IMR-90 (cell line): ENCODE data around the gene HOXA10. TPM values are rescaled to one million over a fixed set of nuclear protein-coding genes. Genes with fewer than 3 reads are reported as not detected.

Experiments used
- ATAC-seq: fragments of 200-7000 bp; cut with Tn5 transposase; 2 replicates; pipeline ENCODE4 v1.9.1; 2020; ENCODE audit warnings: low read depth, mild to moderate bottlenecking, moderate library complexity
- BruUV-seq: library from RNA; stranded (reverse); fragments of 400-500 nt; replicated peaks from 2 replicates; lab custom pipeline; 2021; lab: Mats Ljungman, UMichigan
- CTCF ChIA-PET: fragments of 300-600 bp; formaldehyde crosslinking; extraction: SDS; loops from one replicate; lab custom pipeline; 2021; ENCODE audit warnings: antibody characterized with exemption; lab: Yijun Ruan, JAX
- POLR2A ChIA-PET: fragments of 300-600 bp; sonication (Branson Sonifier 250); formaldehyde crosslinking; loops from one replicate; lab custom pipeline; 2022; ENCODE audit warnings: antibody characterized with exemption; ENCODE audit not compliant: unreplicated experiment; lab: Charles Lee
- DNase-seq: peaks from one replicate; pipeline ENCODE4 v3.0.0; 2013
- H2AFZ ChIP-seq: replicated peaks from 2 replicates; pipeline ENCODE3; 2013; ENCODE audit warnings: low read length, mild to moderate bottlenecking; ENCODE audit not compliant: poor library complexity
- H2AK5ac ChIP-seq: 2 replicates; pipeline ENCODE4 v1.6.1; 2013; ENCODE audit warnings: low read depth, low read length, inconsistent platforms
- H2AK9ac ChIP-seq: replicated peaks from 2 replicates; pipeline ENCODE3; 2013; ENCODE audit warnings: mild to moderate bottlenecking, low read depth, low read length, moderate library complexity; ENCODE audit not compliant: poor library complexity
- H2BK120ac ChIP-seq: 2 replicates; pipeline ENCODE4 v1.6.1; 2013; ENCODE audit warnings: low read depth, low read length, inconsistent platforms
- H2BK15ac ChIP-seq: 3 replicates; pipeline ENCODE4 v1.6.1; 2013; ENCODE audit warnings: low read depth, low read length, inconsistent platforms
- H2BK20ac ChIP-seq: 2 replicates; pipeline ENCODE4 v1.6.1; 2013; ENCODE audit warnings: low read depth, mild to moderate bottlenecking, inconsistent platforms, low read length, moderate library complexity
- H2BK5ac ChIP-seq: 2 replicates; pipeline ENCODE4 v1.6.1; 2013; ENCODE audit warnings: mild to moderate bottlenecking, low read depth, low read length, inconsistent platforms; ENCODE audit not compliant: poor library complexity, severe bottlenecking
- H3K14ac ChIP-seq: replicated peaks from 2 replicates; pipeline ENCODE4 v1.6.1; 2013; ENCODE audit warnings: low read depth, low read length, inconsistent platforms
- H3K18ac ChIP-seq: 2 replicates; pipeline ENCODE4 v1.6.1; 2013; ENCODE audit warnings: low read depth, low read length, control low read depth
- H3K23ac ChIP-seq: 2 replicates; pipeline ENCODE4 v1.6.1; 2013; ENCODE audit warnings: low read depth, low read length, inconsistent platforms
- H3K27ac ChIP-seq: 2 replicates; pipeline ENCODE4 v1.5.1; 2013; ENCODE audit warnings: mild to moderate bottlenecking, control low read depth, low read length; ENCODE audit not compliant: insufficient read depth
- H3K27me3 ChIP-seq: 2 replicates; pipeline ENCODE4 v1.6.1; 2013; ENCODE audit warnings: low read length; ENCODE audit not compliant: control insufficient read depth, insufficient read depth
- H3K36me3 ChIP-seq: 2 replicates; pipeline ENCODE4 v1.6.1; 2013; ENCODE audit warnings: low read length, mixed read lengths; ENCODE audit not compliant: control insufficient read depth, insufficient read depth
- H3K4ac ChIP-seq: 2 replicates; pipeline ENCODE4 v1.6.1; 2013; ENCODE audit warnings: low read depth, low read length, inconsistent platforms
- H3K4me1 ChIP-seq: 2 replicates; pipeline ENCODE4 v1.6.1; 2013; ENCODE audit warnings: low read length, mixed read lengths; ENCODE audit not compliant: control insufficient read depth, insufficient read depth
- H3K4me2 ChIP-seq: 2 replicates; pipeline ENCODE4 v1.6.1; 2013; ENCODE audit warnings: low read depth, mild to moderate bottlenecking, control low read depth, low read length, moderate library complexity
- H3K4me3 ChIP-seq: 2 replicates; pipeline ENCODE4 v1.5.1; 2013; ENCODE audit warnings: low read depth, mild to moderate bottlenecking, control low read depth, low read length, moderate library complexity; ENCODE audit not compliant: insufficient read depth
- H3K56ac ChIP-seq: 2 replicates; pipeline ENCODE4 v1.6.1; 2013; ENCODE audit warnings: low read length, inconsistent platforms; ENCODE audit not compliant: insufficient read depth; ENCODE audit errors: extremely low read depth
- H3K79me1 ChIP-seq, 2 experiments: 2 replicates each; pipeline ENCODE4 v1.6.1; 2013; ENCODE audit warnings: low read length in 2 of 2, inconsistent platforms in 1 of 2, low read depth in 1 of 2
- H3K9ac ChIP-seq: 2 replicates; pipeline ENCODE4 v1.6.1; 2013; ENCODE audit warnings: low read depth, low read length, control low read depth
- H3K9me1 ChIP-seq: 2 replicates; pipeline ENCODE4 v1.6.1; 2013; ENCODE audit warnings: low read length, inconsistent platforms; ENCODE audit not compliant: insufficient read depth
- H3K9me3 ChIP-seq: 2 replicates; pipeline ENCODE4 v1.6.1; 2013; ENCODE audit warnings: low read length; ENCODE audit not compliant: control insufficient read depth, insufficient read depth
- H4K20me1 ChIP-seq: 2 replicates; pipeline ENCODE4 v1.6.1; 2013; ENCODE audit warnings: low read length, inconsistent platforms; ENCODE audit not compliant: insufficient read depth
- H4K5ac ChIP-seq: 2 replicates; pipeline ENCODE4 v1.6.1; 2013; ENCODE audit warnings: mild to moderate bottlenecking, low read depth, low read length, control low read depth
- H4K8ac ChIP-seq, 2 experiments: 2 replicates each; pipeline ENCODE4 v1.6.1; 2013; ENCODE audit warnings: low read depth in 2 of 2, low read length in 2 of 2, control low read depth in 1 of 2, inconsistent platforms in 1 of 2
- H4K91ac ChIP-seq: 2 replicates; pipeline ENCODE4 v1.6.1; 2013; ENCODE audit warnings: low read depth, low read length, inconsistent platforms; ENCODE audit not compliant: insufficient read depth
- BHLHE40 ChIP-seq: fragments of 150-350 bp; IDR thresholded peaks from 2 replicates; pipeline ENCODE4 v1.6.1; 2016; ENCODE audit warnings: mild to moderate bottlenecking, low read depth, low read length
- CEBPB ChIP-seq: IDR thresholded peaks from 2 replicates; pipeline ENCODE4 v1.6.1; 2012; ENCODE audit warnings: low read depth, low read length, improper control_type of control experiment
- CHD1 ChIP-seq: IDR thresholded peaks from 2 replicates; pipeline ENCODE4 v1.6.1; 2012; ENCODE audit warnings: low read depth, low read length, improper control_type of control experiment
- CTCF ChIP-seq: conservative IDR thresholded peaks from 2 replicates; pipeline ENCODE4 v1.5.1; 2012; ENCODE audit warnings: mild to moderate bottlenecking, low read depth, low read length, improper control_type of control experiment
- FOS ChIP-seq: fragments of 150-350 bp; IDR thresholded peaks from 2 replicates; pipeline ENCODE4 v1.6.1; 2016; ENCODE audit warnings: low read depth, low read length
- MAFK ChIP-seq: IDR thresholded peaks from 2 replicates; pipeline ENCODE4 v1.6.1; 2012; ENCODE audit warnings: low read depth, low read length, improper control_type of control experiment
- MAZ ChIP-seq: IDR thresholded peaks from 2 replicates; pipeline ENCODE4 v1.6.1; 2012; ENCODE audit warnings: low read depth, mild to moderate bottlenecking, low read length, improper control_type of control experiment, moderate library complexity, borderline replicate concordance
- MXI1 ChIP-seq: IDR thresholded peaks from 2 replicates; pipeline ENCODE4 v1.6.1; 2012; ENCODE audit warnings: low read depth, mild to moderate bottlenecking, low read length, moderate library complexity, borderline replicate concordance
- NFE2L2 ChIP-seq: fragments of 150-350 bp; IDR thresholded peaks from 2 replicates; pipeline ENCODE4 v1.6.1; 2016; ENCODE audit warnings: low read depth, mild to moderate bottlenecking, low read length
- POLR2A ChIP-seq: IDR thresholded peaks from 2 replicates; pipeline ENCODE4 v1.6.1; 2012; ENCODE audit warnings: mild to moderate bottlenecking, low read depth, low read length
- RCOR1 ChIP-seq: IDR thresholded peaks from 2 replicates; pipeline ENCODE4 v1.6.1; 2012; ENCODE audit warnings: mild to moderate bottlenecking, low read length, improper control_type of control experiment; ENCODE audit not compliant: insufficient replicate concordance
- RFX5 ChIP-seq: IDR thresholded peaks from 2 replicates; pipeline ENCODE4 v1.8.0; 2012; ENCODE audit warnings: low read depth, mild to moderate bottlenecking, low read length, moderate library complexity
- SMC3 ChIP-seq: fragments of 150-350 bp; IDR thresholded peaks from 2 replicates; pipeline ENCODE4 v1.6.1; 2016; ENCODE audit warnings: low read depth, mild to moderate bottlenecking, antibody characterized with exemption, low read length, moderate library complexity
- USF2 ChIP-seq: fragments of 150-350 bp; IDR thresholded peaks from 2 replicates; pipeline ENCODE4 v1.6.1; 2017; ENCODE audit warnings: mild to moderate bottlenecking, antibody characterized with exemption, low read length, low read depth
- WGBS, 2 experiments: methylation state at CpG; one replicate each; pipeline versions ENCODE4 v1.1.5 to v1.1.7; 2013; ENCODE audit warnings: missing lambda C conversion rate in 2 of 2; ENCODE audit not compliant: insufficient read length in 1 of 2; ENCODE audit errors: extremely low coverage in 2 of 2; 5-methylcytosine and 5-hydroxymethylcytosine counted together
- dilution Hi-C: fragments of 300-500 bp; cut with HindIII; formaldehyde crosslinking; loops from one replicate; pipeline ENCODE4 v1.14.3; 2018; ENCODE audit warnings: low sequenced_read_pairs; ENCODE audit not compliant: unreplicated experiment
- in situ Hi-C: fragments of 300-500 bp; cut with MboI; formaldehyde crosslinking; loops from 3 replicates; pipeline ENCODE4 v1.14.3; 2019; ENCODE audit warnings: low sequenced_read_pairs, inconsistent platforms, mixed read lengths
- intact Hi-C: fragments of 100-400 bp; cut with micrococcal nuclease; formaldehyde crosslinking; loops from 2 replicates; pipeline ENCODE4 v1.10.0; 2022
- polyA plus RNA-seq, 3 experiments: library from polyadenylated mRNA; depleted of rRNA; stranded (reverse); fragments of >200 nt; gene quantifications; 2 replicates each; pipeline ENCODE4 v1.2.3, GENCODE V29; 2012; ENCODE audit warnings: low replicate concordance in 1 of 3
- total RNA-seq: library from RNA; depleted of rRNA; stranded (reverse); fragments of >200 nt; gene quantifications from 2 replicates; pipeline ENCODE4 v1.2.3, GENCODE V29; 2012
- TF ChIP-seq, protein P1 (sequence below): fragments of 150-350 bp; IDR thresholded peaks from 2 replicates; pipeline ENCODE4 v1.6.1; 2016; ENCODE audit warnings: low read depth, mild to moderate bottlenecking, low read length, moderate library complexity, borderline replicate concordance

The HOXA10 gene
- total and polyA plus RNA-seq, 2 of the 4 experiments (the other 2 are of a cell fraction): 0.10 to 0.18 TPM

GRCh38 chr7:27157702-27158431 lies 16.3 kb downstream of the HOXA10 start:
- H3K27ac ChIP-seq: no peak overlapping the region
- H2BK20ac ChIP-seq: no peak overlapping the region
- no peaks in the 10 kb centered on the region for H3K9me3 ChIP-seq
- 0 out of 4 replicates have a peak, but pooled peaks cover 0 to 4% of the 10 kb centered on the region in 2 experiments for H3K79me1 ChIP-seq
- DNase-seq: no peak
- H2BK5ac ChIP-seq: no peak overlapping the region
- H4K91ac ChIP-seq: no peak overlapping the region
- ChIA-PET CTCF (interaction anchor here (0.7 to 1.3 kb wide), 2 partner anchors 476 to 788 kb away, joined by 3 to 4 read pairs; no protein-coding TSS in a partner anchor), POLR2A (no interaction called here)
- H3K18ac ChIP-seq: no peak overlapping the region
- no peak overlapping the region for H2AFZ ChIP-seq
- peaks cover 3% of the 10 kb centered on the region; the same call in 1 of the 2 replicates for H3K27me3 ChIP-seq
- no peak overlapping the region for H4K8ac ChIP-seq
- no peak overlapping the region for H2AK9ac ChIP-seq
- H3K56ac ChIP-seq: no peak overlapping the region
- no peaks in the 10 kb centered on the region for H4K20me1 ChIP-seq
- BruUV-seq: no TSS peak
- in situ Hi-C loops (loop anchor here (5.0 kb wide), 2 partner anchors 791 to 1306 kb away; no protein-coding TSS in a partner anchor), dilution Hi-C loops (no loop called here), intact Hi-C loops (no loop called here)
- H3K14ac ChIP-seq: no peak overlapping the region
- no peak overlapping the region for H4K5ac ChIP-seq
- peaks cover 3% of the 10 kb centered on the region; the same call in 1 of the 2 replicates for H3K4me1 ChIP-seq
- H2BK15ac ChIP-seq: no peak overlapping the region
- no peak overlapping the region for H3K4me3 ChIP-seq
- H2BK120ac ChIP-seq: no peak overlapping the region
- H3K4ac ChIP-seq: no peak overlapping the region
- no peaks in the 10 kb centered on the region for H3K36me3 ChIP-seq
- 100% methylated on average over 2 of the region's 30 CpGs; no CpG with 5 or more reads in 1 of the 2 experiments for WGBS, 2 experiments
- H3K23ac ChIP-seq: no peak overlapping the region
- H2AK5ac ChIP-seq: no peak overlapping the region
- H3K9me1 ChIP-seq: peaks cover 3% of the 10 kb centered on the region; the same call in 1 of the 2 replicates
- no peak overlapping the region for H3K4me2 ChIP-seq
- no peak overlapping the region for H3K9ac ChIP-seq
- ATAC-seq: no peak
- no peak for TF ChIP-seq USF2
- TF ChIP-seq MAFK: no peak
- TF ChIP-seq CEBPB: no peak
- TF ChIP-seq RFX5: no peak
- TF ChIP-seq RCOR1: no peak
- TF ChIP-seq MAZ: no peak
- no peak for TF ChIP-seq BHLHE40
- TF ChIP-seq POLR2A: no peak
- no peak for TF ChIP-seq CHD1
- TF ChIP-seq NFE2L2: no peak
- TF ChIP-seq CTCF: no peak
- no peak for TF ChIP-seq SMC3
- TF ChIP-seq, protein P1, sequence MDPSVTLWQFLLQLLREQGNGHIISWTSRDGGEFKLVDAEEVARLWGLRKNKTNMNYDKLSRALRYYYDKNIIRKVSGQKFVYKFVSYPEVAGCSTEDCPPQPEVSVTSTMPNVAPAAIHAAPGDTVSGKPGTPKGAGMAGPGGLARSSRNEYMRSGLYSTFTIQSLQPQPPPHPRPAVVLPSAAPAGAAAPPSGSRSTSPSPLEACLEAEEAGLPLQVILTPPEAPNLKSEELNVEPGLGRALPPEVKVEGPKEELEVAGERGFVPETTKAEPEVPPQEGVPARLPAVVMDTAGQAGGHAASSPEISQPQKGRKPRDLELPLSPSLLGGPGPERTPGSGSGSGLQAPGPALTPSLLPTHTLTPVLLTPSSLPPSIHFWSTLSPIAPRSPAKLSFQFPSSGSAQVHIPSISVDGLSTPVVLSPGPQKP: no peak
- no peak for TF ChIP-seq MXI1
- no peak for TF ChIP-seq FOS
